Measurements from ENCODE around the gene HINFP.
A peak's percentile ranks its signal among the peaks of the same experiment; 100 is the strongest.
"Not testable (repeated sequence)": the region's sequence is repeated elsewhere in the genome, so short reads cannot be mapped to it uniquely, and the experiment has no call there.

Gene HINFP

GRCh38 chr11:119100246-119100970 lies 21.0 kb upstream of the HINFP start:
- no peak for DNase-seq (ENCODE audit: low spot score)

- peak; percentile 88 for DNase-seq (ENCODE audit: low spot score)
Observed at GRCh38 chr11:119100994-119101758, 20.2 kb upstream of the HINFP start.

DNA sequence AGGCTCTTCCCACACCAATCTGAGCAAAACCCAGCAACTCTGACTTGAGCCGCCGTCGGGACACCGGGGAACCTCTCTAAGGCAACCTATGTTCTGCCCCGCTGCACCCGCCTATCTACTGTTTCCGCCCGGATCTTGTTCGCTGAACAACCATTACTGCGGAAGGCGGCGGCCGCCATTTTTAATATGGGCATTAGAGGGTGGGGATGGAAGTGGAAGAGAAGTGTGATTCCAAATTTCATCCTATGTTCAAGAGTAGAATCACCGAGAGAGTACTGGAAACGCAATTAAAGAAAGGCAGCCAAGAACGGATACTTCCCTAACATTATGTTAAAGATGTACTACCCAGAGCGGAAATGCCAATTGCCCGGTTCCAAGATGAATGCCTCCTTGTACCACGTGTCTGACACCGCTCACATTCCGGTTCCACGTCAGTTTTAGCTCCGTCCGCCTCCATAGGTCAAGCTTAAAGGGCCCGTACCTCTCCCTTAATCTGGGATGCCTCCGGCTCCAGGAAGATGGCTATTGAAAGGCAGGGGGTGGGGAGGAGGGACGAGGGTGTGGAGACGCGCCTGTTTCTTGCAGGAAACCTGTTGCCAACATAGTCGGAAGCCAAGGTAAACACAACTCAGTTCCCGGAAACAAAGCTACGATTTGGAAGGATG lies 19.5 kb upstream of the HINFP start, which contains the start of gene DPAGT1:
DPAGT1 (minus strand) TSS at position 95 of the 665 bp plus-strand sequence. CDS start 198 bp downstream, outside the sequence.
- DNase-seq (ENCODE audit: low spot score): peak; percentile 90

DNA sequence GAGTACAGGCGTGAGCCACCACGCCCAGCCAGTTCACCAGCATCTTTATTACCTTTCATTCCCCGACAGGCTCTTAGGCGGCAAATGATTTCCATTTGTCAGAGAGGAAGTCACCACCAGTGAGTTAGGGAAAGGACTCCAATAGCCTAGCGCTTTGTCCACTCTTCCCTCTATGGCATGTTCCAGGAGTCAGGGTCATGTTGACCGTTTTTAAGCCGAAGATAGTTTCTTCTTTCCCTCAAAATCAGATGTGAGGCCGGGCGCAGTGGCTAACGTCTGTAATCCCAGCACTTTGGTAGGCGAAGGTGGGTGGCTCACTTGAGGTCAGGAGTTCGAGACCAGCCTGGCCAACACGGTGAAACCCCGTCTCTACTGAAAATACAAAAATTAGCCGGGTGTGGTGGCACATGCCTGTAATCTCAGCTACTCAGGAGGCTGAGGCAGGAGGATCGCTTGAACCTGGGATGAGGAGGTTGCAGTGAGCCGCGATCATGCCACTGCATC lies 18.2 kb upstream of the HINFP start:
- DNase-seq (ENCODE audit: low spot score): not testable (repeated sequence)

GRCh38 chr11:119103793-119104192 lies 17.6 kb upstream of the HINFP start:
- no peak for DNase-seq (ENCODE audit: low spot score)

GRCh38 chr11:119106564-119107537 lies 14.5 kb upstream of the HINFP start, which contains the start of gene C2CD2L:
TSS of gene C2CD2L (plus strand) at chr11:119107344. CDS start at chr11:119107742, 398 bp downstream.
- peak; percentile 90 for DNase-seq (ENCODE audit: low spot score)

DNA sequence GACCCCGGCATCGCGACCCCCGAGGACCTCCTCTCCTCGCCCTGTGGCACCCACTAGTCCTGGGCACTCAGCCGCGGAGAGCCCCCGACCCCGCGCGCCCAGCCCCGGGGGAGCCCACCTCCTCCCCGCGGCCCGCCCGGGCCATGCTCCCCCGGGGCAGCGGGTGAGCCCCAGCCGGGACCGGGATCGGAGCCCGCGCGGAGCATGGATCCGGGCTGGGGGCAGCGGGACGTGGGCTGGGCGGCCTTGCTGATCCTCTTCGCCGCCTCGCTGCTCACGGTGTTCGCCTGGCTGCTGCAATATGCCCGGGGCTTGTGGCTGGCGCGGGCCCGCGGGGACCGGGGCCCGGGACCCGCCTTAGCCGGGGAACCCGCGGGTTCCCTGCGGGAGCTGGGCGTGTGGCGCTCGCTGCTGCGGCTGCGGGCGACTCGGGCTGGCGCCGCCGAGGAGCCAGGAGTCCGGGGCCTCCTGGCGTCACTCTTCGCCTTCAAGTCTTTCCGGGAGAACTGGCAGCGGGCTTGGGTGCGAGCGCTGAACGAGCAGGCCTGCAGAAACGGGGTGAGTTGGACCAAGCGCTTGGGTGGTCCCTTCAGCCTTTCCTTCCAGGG lies 13.7 kb upstream of the HINFP start:
- no peak for DNase-seq (ENCODE audit: low spot score)

- no peak for DNase-seq (ENCODE audit: low spot score)
Observed at GRCh38 chr11:119108146-119108856, 13.1 kb upstream of the HINFP start.

- DNase-seq (ENCODE audit: low spot score): no peak
Observed at GRCh38 chr11:119108857-119109221, 12.5 kb upstream of the HINFP start.

- DNase-seq (ENCODE audit: low spot score): no peak
Observed at GRCh38 chr11:119109843-119110242, 11.5 kb upstream of the HINFP start.

DNA sequence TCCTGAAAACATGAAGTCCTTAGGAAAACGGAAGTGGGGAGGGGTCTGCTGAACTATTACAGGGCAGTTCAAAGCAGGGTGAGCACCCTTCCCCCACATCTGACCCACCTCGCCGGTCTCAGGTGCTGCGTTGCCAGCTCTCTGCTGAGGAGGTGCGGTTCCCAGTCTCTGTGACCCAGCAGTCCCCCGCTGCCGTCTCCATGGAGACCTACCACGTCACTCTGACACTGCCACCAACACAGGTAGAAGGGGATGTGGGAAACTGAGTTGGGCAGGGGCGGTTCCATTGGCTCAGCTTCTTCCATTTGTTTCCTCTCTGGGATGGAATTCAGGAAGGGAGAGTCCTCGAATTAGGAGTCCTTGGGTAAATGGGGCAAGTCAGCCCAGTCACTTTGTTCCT lies 10.9 kb upstream of the HINFP start:
- DNase-seq (ENCODE audit: low spot score): no peak

DNA sequence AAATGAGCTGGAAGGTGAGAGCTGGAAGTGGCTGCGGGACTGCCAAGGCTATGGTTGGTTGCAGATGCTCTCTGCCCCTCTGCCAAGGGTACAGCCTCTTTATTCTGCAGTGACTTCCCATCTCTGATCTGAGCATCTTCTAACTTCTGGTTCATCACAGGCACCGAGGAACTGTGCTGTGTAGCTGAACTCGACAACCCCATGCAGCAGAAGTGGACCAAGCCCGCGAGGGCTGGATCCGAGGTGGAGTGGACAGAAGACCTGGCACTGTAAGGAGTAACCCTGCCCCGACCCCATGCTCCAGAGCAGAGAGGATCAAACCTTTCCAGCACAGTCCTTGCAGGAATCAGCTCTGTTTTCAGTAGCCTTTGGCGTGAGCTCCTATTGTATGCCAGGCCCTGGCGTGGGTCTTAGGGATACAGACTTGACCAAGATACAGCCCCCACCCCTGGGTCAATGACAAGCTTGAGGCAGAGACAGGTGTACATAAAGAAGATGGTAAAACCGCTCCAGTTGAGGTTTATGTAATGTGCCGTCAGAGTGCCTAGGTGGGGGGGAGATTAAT lies 9.9 kb upstream of the HINFP start:
- DNase-seq (ENCODE audit: low spot score): no peak

DNA sequence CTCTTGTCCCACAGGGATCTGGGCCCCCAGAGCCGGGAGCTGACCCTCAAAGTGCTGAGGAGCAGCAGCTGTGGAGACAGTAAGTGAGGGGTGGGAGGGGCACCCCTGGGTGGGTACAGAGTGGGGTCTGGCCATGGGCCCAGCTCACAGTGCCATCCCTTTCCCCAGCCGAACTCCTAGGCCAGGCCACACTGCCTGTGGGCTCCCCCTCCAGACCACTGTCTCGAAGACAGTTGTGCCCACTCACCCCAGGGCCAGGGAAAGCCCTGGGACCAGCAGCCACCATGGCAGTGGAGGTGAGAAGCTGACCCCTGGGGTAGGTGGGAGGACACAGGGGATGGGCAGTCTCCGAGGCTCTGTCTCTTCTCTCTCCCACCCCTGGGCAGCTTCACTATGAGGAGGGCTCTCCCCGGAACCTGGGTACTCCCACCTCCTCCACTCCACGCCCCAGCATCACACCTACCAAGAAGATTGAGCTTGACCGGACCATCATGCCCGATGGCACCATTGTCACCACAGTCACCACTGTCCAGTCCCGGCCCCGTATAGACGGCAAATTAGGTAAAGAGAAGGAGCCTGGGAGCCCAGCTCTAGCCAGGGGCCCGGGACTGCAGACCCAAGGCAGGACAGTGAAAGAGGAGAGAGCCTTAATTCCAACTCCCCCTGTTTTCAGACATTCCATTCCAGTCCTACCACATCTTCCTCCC lies 8.9 kb upstream of the HINFP start:
- no peak for DNase-seq (ENCODE audit: low spot score)

- DNase-seq (ENCODE audit: low spot score): no peak
Observed at GRCh38 chr11:119113716-119114115, 7.7 kb upstream of the HINFP start.

DNA sequence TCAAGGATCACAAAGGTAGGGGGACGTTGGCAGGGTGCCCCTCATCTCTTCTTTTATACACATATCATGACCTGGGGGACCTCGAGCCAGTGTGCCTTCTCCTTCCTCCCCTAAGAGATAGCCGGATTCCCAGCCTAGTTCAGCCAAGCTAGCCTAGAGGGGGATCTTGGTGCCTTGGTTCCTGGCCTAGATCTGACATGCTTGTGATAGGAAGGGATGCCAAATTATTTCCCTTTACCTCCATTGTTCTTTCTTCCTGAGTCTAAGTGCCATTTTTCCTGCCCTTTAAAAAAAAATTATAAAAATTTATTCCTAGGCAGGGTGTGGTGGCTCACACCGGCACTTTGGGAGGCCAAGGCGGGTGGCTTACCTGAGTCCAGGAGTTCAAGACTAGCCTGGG lies 7.0 kb upstream of the HINFP start:
- DNase-seq (ENCODE audit: low spot score): no peak

DNA sequence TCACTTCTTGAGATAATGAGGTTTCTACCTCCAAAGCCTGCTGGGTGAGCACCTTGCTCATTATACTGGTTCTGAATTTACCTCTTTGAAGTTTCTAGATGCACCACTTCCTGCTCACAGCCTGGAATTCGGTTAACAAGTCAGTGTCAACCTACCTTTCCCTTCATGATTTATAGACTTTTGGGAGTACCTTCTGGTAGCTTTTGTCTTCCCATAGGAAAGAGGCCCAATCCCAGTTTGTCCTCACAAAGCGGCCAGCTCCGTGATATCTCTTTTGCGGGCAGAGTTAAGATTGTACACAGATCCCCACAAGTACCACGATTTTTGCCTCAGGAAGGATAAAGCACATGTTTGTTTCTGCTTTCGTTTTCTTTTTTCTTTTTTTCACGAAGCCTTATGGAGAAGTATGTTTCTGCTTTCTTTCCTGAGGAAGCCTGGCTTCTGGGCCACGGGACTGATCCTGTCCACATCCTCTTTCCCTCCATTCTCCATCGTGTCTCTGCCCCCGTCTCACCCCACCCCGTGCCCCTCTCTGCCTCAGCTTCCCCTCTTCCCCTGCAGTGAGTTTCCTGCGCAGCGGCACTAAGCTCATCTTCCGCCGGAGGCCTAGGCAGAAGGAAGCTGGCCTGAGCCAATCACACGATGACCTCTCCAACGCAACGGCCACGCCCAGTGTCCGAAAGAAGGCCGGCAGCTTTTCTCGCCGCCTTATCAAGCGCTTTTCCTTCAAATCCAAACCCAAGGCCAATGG lies 5.7 kb upstream of the HINFP start:
- no peak for DNase-seq (ENCODE audit: low spot score)

DNA sequence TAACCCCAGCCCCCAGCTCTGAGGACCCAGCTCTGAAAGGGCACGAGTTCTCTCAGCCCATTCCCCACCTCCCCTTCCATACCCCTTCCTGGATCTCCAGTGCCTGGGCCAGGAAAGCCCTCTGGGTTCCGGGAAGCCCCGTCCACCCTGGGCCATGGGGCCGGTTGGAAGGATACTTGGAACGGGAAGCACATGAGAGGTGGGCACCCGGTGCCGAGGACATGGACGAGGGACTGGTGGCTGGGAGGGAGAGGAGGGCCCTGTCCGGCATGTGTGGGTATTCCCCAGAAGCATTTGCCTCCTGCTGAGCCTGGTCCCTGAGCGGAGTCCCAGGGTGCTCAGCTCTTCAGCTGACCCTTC lies 5.2 kb upstream of the HINFP start:
- DNase-seq (ENCODE audit: low spot score): no peak

- no peak for DNase-seq (ENCODE audit: low spot score)
Observed at GRCh38 chr11:119116601-119117000, 4.8 kb upstream of the HINFP start.
